Femur (tissue), 1 donor: Measurements from ENCODE around the gene PDE1C.

ENCODE experiments used
- DNase-seq: peaks from one replicate; pipeline ENCODE4 v3.0.0-alpha.2; 2017

The PDE1C gene

GRCh38 chr7:32074787-32075585 is 4.8 kb upstream of the PDE1C start:
- DNase-seq = no peak

DNA sequence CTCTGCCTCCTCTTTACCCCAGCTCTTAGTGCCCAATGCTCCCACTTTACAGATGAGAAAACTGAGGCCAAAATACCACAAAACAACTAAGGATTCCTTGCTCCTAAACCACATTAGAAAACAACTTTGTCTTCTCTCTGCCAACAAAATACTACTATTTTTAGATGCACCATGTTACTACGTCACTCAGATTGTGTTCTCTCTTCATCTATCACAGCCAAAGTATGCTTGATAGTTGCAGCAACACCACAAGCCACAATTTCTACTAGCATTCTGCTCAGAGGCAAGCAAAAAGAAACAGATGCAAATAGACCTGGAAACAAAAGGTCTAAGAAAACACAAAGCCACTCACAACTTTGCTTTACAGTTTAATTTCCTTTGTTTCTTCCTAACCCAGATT is 3.3 kb upstream of the PDE1C start:
- no peak for DNase-seq

- DNase-seq = no peak
Observed at GRCh38 chr7:32072397-32072796, 2.2 kb upstream of the PDE1C start.

- DNase-seq = no peak
Observed at GRCh38 chr7:32071466-32072091, 1.4 kb upstream of the PDE1C start.

DNA sequence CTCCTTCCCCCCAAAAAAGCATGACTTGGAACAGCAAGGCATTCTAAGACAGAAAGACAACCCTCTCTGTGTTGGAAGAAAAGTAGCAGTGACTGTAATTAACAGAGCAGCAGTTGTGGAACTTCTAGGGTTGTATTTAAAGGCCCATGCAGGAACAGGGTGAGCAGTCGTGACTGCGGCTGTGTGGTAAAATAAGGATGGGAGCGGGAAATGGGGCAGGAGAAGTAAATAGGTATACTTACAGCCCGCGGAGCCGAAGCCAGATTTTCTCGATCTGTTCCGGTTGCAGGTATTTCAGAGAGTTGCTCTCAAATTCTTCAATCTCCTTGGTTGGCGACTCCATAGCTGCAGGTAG is 179 bp downstream of the PDE1C start:
- DNase-seq = no peak

DNA sequence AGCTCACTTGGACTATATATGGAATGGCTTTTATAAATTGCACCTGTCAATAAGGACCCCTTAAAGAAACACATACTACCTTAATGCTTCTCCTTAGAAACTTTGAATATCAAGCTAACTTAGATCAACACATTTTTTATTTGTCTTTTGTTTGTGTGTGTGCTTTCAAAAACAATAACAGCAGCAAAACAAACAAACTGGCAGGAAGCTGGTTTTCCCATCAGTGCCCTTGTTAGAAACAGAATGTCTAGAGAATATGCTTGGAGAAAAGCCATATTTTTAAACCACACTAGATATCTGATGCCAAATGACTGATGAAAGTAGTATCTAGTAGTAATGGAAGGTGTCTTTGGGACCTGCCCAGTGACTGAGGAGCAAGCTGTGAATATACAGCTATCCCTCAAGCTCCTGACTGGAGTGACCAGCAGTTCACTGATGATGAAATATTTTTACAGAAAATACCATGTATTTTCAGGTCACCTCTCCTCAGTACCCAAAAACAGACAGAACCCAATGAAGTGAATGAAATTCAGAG is 1.0 kb downstream of the PDE1C start:
- no peak for DNase-seq

DNA sequence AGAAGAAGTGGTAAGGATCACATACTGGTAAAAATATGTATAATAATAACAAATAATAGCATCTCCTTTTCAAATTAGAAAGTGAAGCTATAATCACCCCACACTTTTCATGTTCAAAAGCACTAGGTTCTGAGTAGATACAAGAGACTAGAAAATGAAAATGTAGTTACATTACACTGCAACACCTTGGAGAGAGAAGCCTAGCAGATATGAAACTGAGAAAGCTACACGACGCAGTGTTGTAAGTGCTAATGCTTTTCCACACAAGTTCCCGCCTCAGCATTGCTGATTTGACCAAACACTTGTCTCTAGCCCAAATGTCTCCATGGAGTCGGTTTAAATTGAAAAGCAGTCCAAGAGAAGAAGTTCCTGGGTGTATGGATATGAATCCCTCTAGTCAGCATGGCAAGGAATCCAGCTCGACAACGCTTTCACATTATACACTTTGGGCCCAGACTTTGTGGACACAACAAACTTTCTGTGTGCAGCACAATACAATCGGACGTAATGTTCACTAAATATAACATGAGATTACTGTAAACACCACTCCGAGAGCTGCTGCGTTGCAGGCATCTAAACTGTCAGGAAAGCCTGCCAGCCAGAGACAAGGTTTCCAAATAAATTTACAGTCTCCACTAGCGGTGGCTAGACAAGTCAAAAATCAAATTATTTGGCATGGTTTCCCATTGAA is 1.7 kb downstream of the PDE1C start:
- no peak for DNase-seq

DNA sequence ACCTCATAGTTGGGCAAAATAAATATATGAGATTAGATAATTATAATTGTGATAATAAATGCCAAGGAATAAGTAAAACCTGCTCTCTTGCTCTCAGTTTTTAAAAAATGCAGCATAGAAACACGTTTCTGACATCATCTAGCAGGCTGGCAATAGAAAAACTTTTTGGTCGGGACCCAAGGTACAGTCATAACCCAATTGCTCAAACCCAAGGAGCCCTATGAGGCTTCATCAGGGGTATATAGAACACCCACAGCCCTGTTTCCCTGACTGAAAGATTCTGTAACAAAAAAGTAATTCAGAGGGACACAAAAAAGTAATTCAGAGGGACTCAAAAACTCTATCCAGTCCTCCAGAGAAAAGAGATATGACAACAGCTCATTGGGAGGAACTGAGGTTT is 3.8 kb downstream of the PDE1C start:
- DNase-seq = no peak

- no peak for DNase-seq
Observed at GRCh38 chr7:32063614-32064013, 6.6 kb downstream of the PDE1C start.

- no peak for DNase-seq
Observed at GRCh38 chr7:32062150-32062549, 8.1 kb downstream of the PDE1C start.

GRCh38 chr7:32061346-32061745 is 8.9 kb downstream of the PDE1C start:
- DNase-seq = no peak

DNA sequence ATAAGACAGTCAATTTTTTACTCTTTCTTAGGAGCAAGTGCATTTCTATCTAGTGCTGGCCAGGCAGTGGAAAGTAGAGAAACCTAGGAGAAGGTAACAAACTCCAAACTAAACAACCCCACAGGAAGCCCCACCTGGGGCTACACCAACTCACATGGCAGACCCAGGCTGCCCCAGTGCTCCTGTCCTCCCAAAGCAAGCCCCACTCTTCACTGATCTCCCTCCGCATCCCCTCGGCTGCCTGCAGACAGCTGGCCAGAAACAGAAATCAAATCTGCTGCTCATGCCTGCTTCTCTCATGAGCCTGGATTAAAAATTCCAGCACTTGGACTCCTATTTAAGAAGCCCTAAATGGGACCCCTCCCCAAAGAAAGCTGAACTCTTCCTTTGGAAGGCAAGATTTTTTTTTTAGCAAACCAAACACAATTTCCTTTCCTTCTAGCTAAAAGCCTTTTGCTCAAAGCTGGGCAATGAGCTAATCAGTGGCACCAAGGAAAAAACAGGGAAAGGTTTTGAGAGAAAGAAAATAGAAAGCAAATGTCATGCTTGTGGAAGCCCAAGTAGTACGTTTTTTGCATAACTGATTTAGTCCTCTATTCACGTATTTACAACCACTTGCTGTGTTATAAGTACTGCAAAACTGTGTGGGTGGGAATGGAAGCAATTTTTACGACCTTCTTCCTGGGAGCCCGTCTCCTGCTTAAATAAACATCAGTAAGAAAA is 10.8 kb downstream of the PDE1C start:
- no peak for DNase-seq

DNA sequence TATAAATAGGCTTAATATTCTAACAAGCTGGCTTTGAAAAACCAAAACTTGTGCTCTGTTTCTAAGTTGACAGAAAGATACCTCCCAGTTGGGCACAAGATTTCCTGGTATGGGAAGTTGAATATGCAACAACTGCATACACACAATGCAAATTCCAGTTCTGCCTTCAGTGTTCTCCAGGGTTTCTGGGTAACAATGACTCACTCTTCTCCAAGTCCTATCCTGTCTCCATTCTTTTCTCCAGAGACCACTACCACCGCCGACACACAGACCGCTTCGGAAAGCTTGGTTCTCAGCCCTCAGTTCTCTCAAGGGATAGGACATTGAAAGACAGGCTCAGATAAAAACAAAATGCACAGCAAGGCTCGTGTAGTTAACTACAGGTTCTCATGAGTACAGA is 12.2 kb downstream of the PDE1C start:
- DNase-seq = no peak

DNA sequence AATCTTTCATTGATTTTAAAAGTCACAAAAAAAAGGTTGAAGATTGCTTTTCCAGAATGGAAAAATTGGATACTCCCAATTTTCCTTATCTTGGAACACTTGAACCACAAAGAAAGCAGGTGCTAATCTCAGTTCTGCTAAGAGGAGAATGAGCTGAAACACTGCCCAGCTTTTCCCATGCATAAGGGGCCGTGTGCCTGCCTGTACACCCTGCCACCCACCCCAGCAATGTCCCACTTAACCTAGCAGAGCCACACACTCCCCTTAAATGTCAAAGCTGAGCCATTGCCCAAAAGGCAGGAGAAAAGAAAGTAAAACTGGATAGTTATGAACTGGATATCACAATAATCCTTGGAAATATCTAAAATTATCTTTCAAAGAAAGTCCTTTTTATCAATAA is 13.4 kb downstream of the PDE1C start:
- DNase-seq = no peak

- DNase-seq = no peak
Observed at GRCh38 chr7:32053204-32053603, 17.0 kb downstream of the PDE1C start.

GRCh38 chr7:32051128-32051527 is 19.1 kb downstream of the PDE1C start:
- DNase-seq = no peak

- no peak for DNase-seq
Observed at GRCh38 chr7:32049599-32049998, 20.6 kb downstream of the PDE1C start.

DNA sequence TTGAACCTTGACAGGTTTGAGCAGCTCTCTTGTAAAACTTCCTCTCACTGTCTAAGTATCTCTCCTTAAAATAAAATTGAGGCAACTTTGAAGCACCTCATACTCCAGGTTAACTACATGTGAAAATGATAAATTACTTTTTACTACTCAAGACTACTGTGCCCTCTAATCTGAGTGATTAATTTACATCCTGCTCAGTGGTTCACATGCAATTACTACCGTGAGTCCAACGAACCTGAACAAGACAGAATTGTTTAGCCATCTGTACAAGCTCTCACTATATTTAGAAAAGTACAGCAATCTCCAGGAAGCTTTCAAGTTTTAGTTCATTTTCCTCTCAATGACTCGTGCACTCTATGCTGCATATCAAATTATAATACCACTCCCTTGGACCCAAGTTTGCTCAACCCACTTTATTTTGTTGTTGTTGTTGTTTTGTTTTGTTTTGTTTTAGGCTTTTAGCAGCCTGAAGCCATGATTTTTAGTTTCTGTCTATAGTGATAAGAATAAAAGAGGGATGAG is 21.2 kb downstream of the PDE1C start:
- no peak for DNase-seq

GRCh38 chr7:32047801-32048200 is 22.4 kb downstream of the PDE1C start:
- no peak for DNase-seq

DNA sequence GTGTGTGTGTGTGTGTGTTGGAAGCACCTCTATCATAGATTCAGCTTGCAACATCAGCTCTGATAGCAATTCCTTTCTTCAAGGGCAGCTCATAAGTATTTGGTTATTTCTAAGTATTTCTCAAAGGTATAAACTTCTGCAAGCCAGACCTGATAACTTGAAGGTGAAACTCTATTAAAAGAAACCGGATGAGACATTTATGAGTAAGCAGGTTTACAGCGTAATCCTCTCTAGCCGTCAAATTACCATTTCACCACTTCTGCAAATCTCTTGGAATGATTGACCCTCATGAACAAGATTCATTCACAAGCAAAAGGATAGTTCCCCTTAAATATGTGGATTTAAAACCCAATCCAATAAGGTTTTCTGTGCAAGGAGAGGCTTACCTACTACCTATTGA is 23.1 kb downstream of the PDE1C start:
- DNase-seq = no peak

GRCh38 chr7:32045228-32045627 is 25.0 kb downstream of the PDE1C start:
- no peak for DNase-seq

- no peak for DNase-seq
Observed at GRCh38 chr7:32044739-32045138, 25.5 kb downstream of the PDE1C start.

- no peak for DNase-seq
Observed at GRCh38 chr7:32043688-32044087, 26.5 kb downstream of the PDE1C start.
